ENCODE results near the gene HNF4A.

The HNF4A gene

GRCh38 chr20:44430270-44431065 is 75.0 kb downstream of the HNF4A start:
- Histone ChIP-seq H3K4me1 (ENCODE audit: control insufficient read depth, insufficient read depth, low read length) (no peaks in the 10 kb centered on the region), H3K9me3 (ENCODE audit: control insufficient read depth, insufficient read depth, low read depth, low read length) (no peaks in the 10 kb centered on the region), H3K36me3 (ENCODE audit: control insufficient read depth in 2 of 2, insufficient read depth in 1 of 2, low read length in 2 of 2) (no peaks in the 10 kb centered on the region), H3K4me3 (ENCODE audit: low read depth, low read length) (no peak overlapping the region), H3K27ac (ENCODE audit: extremely low read depth, low read depth, low read length) (no peak overlapping the region)
- POLR2A ChIA-PET, result interaction anchor here (0.8 kb wide), 1 partner anchor 21 kb away, joined by 5 read pairs; no protein-coding TSS in a partner anchor
- CTCF ChIA-PET, result interaction anchor here (1.3 kb wide), 1 partner anchor 180 kb away, joined by 3 read pairs; no protein-coding TSS in a partner anchor
- TF ChIP-seq ZBTB48 (tag by site-specific recombination; IDR thresholded peaks at IDR 0.05) (no peak), ZNF664 (tag by site-specific recombination; IDR thresholded peaks at IDR 0.05) (peak; percentile 52; the same call in 1 of the 2 replicates)

- TF ChIP-seq ZNF549 (tag by site-specific recombination; IDR thresholded peaks at IDR 0.05), result no peak
- TF ChIP-seq ZNF140 (tag by site-specific recombination; IDR thresholded peaks at IDR 0.05), result no peak
- TF ChIP-seq TCF7L2 (IDR thresholded peaks at IDR 0.05; ENCODE audit: borderline replicate concordance, low read depth, low read length), result no peak
- no peak for TF ChIP-seq ZSCAN18 (tag by site-specific recombination; IDR thresholded peaks at IDR 0.05)
- TF ChIP-seq ZNF48 (tag by site-specific recombination; IDR thresholded peaks at IDR 0.05), result no peak
- TF ChIP-seq ZNF112 (tag by site-specific recombination; IDR thresholded peaks at IDR 0.05), result no peak
- no peak for TF ChIP-seq ZNF843 (tag by site-specific recombination; IDR thresholded peaks at IDR 0.05)
- CTCF ChIA-PET, result interaction anchor here (0.6 to 1.3 kb wide), 2 partner anchors 179 to 253 kb away, joined by 3 to 4 read pairs; no protein-coding TSS in a partner anchor
Observed at GRCh38 chr20:44431118-44431501, 75.6 kb downstream of the HNF4A start.

GRCh38 chr20:44431502-44432234 is 76.2 kb downstream of the HNF4A start:
- H3K9me3 ChIP-seq (ENCODE audit: control insufficient read depth, insufficient read depth, low read depth, low read length), result no peaks in the 10 kb centered on the region
- no peaks in the 10 kb centered on the region for H3K4me1 ChIP-seq (ENCODE audit: control insufficient read depth, insufficient read depth, low read length)
- POLR2A ChIA-PET, result interaction anchor here (0.8 kb wide), 1 partner anchor 20 kb away, joined by 5 read pairs; no protein-coding TSS in a partner anchor
- no peak overlapping the region for H3K4me3 ChIP-seq (ENCODE audit: low read depth, low read length)
- TF ChIP-seq ZNF169 (tag by site-specific recombination; IDR thresholded peaks at IDR 0.05), result no peak
- TF ChIP-seq ZNF19 (tag by site-specific recombination; IDR thresholded peaks at IDR 0.05; ENCODE audit: low read depth), result no peak
- TF ChIP-seq HOXC10 (CRISPR knock-in tag; IDR thresholded peaks at IDR 0.05), result no peak
- TF ChIP-seq ZNF776 (tag by site-specific recombination; IDR thresholded peaks at IDR 0.05; ENCODE audit: borderline replicate concordance), result no peak
- TF ChIP-seq ZNF600 (tag by site-specific recombination; IDR thresholded peaks at IDR 0.05), result no peak
- TF ChIP-seq PBX3 (CRISPR knock-in tag; IDR thresholded peaks at IDR 0.05), result no peak
- no peaks in the 10 kb centered on the region for H3K36me3 ChIP-seq (ENCODE audit: control insufficient read depth in 2 of 2, insufficient read depth in 1 of 2, low read length in 2 of 2)
- no peak overlapping the region for H3K27ac ChIP-seq (ENCODE audit: extremely low read depth, low read depth, low read length)
- CTCF ChIA-PET, result interaction anchor here (0.6 to 0.7 kb wide), 2 partner anchors 195 to 252 kb away, joined by 3 to 4 read pairs; no protein-coding TSS in a partner anchor

More at GRCh38 chr20:44431118-44431501, 75.6 kb downstream of the HNF4A start:
- H3K4me3 ChIP-seq (ENCODE audit: low read depth, low read length), result no peak overlapping the region
- POLR2A ChIA-PET, result interaction anchor here (0.8 kb wide), 1 partner anchor 21 kb away, joined by 5 read pairs; no protein-coding TSS in a partner anchor
- H3K9me3 ChIP-seq (ENCODE audit: control insufficient read depth, insufficient read depth, low read depth, low read length), result no peaks in the 10 kb centered on the region
- H3K36me3 ChIP-seq (ENCODE audit: control insufficient read depth in 2 of 2, insufficient read depth in 1 of 2, low read length in 2 of 2), result no peaks in the 10 kb centered on the region
- no peaks in the 10 kb centered on the region for H3K4me1 ChIP-seq (ENCODE audit: control insufficient read depth, insufficient read depth, low read length)
- no peak overlapping the region for H3K27ac ChIP-seq (ENCODE audit: extremely low read depth, low read depth, low read length)
